ENCODE measurements around the gene ADAR. TPM values are rescaled to one million over a fixed set of nuclear protein-coding genes. Genes with fewer than 3 reads are reported as not detected.

The ADAR gene
- total RNA-seq, 2 experiments from 2014 or later = 325 to 338 TPM

GRCh38 chr1:154624746-154625643 is 17.0 kb upstream of the ADAR start:
- no peak overlapping the region for H3K27ac Mint-ChIP-seq
- peaks cover 6% of the 10 kb centered on the region for H3K9me3 Mint-ChIP-seq
- H3K36me3 Mint-ChIP-seq = peaks cover 5% of the 10 kb centered on the region
- peak overlapping the region; percentile 23 for H3K4me3 Mint-ChIP-seq
- POLR2A ChIA-PET = interaction anchor here (6.4 kb wide), 1 partner anchor 17 kb away, joined by 89 read pairs; the partner anchor contains the start of gene ADAR
- DNase-seq (no peak), ATAC-seq (ENCODE audit: low read depth) (no peak)
- H3K4me1 Mint-ChIP-seq = peaks cover 37% of the 10 kb centered on the region
- no peaks in the 10 kb centered on the region for H3K27me3 Mint-ChIP-seq

DNA sequence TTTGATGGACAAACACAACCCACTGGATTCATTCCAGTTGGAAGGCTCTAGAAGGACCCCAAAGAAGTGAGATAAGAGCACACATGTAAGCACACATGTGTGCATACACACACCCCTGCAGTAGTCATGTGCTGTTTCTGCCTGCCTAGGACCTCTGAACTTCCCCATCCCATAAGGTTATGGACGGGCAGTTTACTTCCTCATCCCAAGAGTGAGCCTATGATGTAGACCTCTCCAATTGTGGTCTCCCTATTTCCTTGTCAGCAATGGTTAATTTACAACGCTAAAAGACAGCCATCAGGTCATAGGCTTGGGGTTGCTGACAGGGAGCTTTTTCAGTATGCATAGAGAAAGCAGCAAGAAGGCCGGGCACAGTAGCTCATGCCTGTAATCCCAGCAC is 15.4 kb upstream of the ADAR start:
- Mint-ChIP-seq H3K27ac (no peak overlapping the region), H3K9me3 (no peaks in the 10 kb centered on the region), H3K4me1 (peaks cover 41% of the 10 kb centered on the region), H3K27me3 (no peaks in the 10 kb centered on the region), H3K4me3 (no peak overlapping the region), H3K36me3 (peaks cover 5% of the 10 kb centered on the region)
- ATAC-seq (ENCODE audit: low read depth) (no peak), DNase-seq (no peak)
- POLR2A ChIA-PET = interaction anchor here (1.0 to 6.4 kb wide), 2 partner anchors 15 kb away, joined by 4 to 89 read pairs; partner anchors contain the start of gene ADAR

GRCh38 chr1:154622503-154623039 is 14.6 kb upstream of the ADAR start:
- POLR2A ChIA-PET = interaction anchor here (1.0 kb wide), 1 partner anchor 14 kb away, joined by 4 read pairs; the partner anchor contains the start of gene ADAR
- DNase-seq (no peak), ATAC-seq (ENCODE audit: low read depth) (no peak)
- H3K9me3 Mint-ChIP-seq = no peaks in the 10 kb centered on the region
- no peaks in the 10 kb centered on the region for H3K27me3 Mint-ChIP-seq
- peaks cover 6% of the 10 kb centered on the region for H3K36me3 Mint-ChIP-seq
- no peak overlapping the region for H3K4me3 Mint-ChIP-seq
- no peak overlapping the region for H3K27ac Mint-ChIP-seq
- peaks cover 42% of the 10 kb centered on the region for H3K4me1 Mint-ChIP-seq

DNA sequence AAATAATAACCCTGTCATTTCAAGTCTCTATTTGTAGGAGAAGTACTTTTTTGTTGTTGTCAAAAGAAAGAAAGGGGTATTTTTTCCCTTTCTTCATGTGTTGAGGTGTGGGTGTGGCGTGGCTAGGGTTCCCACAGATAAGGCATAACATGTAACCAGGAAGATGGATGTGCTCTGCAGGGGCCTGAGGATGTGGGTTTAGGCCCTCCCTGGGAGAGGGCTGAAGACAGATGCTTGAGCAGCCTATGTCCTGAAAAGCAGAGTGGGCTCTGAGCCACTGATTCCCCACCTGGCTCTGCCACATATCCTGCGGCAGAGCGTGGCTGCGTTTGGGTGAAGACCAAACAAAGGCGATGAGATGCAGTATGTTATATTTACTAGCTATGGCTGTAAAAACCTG is 13.9 kb upstream of the ADAR start:
- POLR2A ChIA-PET = interaction anchor here (0.5 kb wide), 1 partner anchor 11 kb away, joined by 3 read pairs; no protein-coding TSS in a partner anchor
- Mint-ChIP-seq H3K36me3 (peaks cover 6% of the 10 kb centered on the region), H3K27ac (peak overlapping the region; percentile 73), H3K27me3 (no peaks in the 10 kb centered on the region), H3K4me1 (peaks cover 44% of the 10 kb centered on the region), H3K9me3 (no peaks in the 10 kb centered on the region), H3K4me3 (peak overlapping the region; percentile 48)
- peak; percentile 63 for ATAC-seq (ENCODE audit: low read depth)
- DNase-seq = no peak

GRCh38 chr1:154620751-154621150 is 12.8 kb upstream of the ADAR start:
- no peak for ATAC-seq (ENCODE audit: low read depth)
- no peak overlapping the region for H3K27ac Mint-ChIP-seq
- no peaks in the 10 kb centered on the region for H3K27me3 Mint-ChIP-seq
- no peak overlapping the region for H3K4me3 Mint-ChIP-seq
- peaks cover 46% of the 10 kb centered on the region for H3K4me1 Mint-ChIP-seq
- POLR2A ChIA-PET = interaction anchor here (0.9 to 2.3 kb wide), 2 partner anchors 11 to 12 kb away, joined by 5 to 10 read pairs; no protein-coding TSS in a partner anchor
- H3K36me3 Mint-ChIP-seq = peaks cover 6% of the 10 kb centered on the region
- H3K9me3 Mint-ChIP-seq = no peaks in the 10 kb centered on the region
- DNase-seq = no peak

DNA sequence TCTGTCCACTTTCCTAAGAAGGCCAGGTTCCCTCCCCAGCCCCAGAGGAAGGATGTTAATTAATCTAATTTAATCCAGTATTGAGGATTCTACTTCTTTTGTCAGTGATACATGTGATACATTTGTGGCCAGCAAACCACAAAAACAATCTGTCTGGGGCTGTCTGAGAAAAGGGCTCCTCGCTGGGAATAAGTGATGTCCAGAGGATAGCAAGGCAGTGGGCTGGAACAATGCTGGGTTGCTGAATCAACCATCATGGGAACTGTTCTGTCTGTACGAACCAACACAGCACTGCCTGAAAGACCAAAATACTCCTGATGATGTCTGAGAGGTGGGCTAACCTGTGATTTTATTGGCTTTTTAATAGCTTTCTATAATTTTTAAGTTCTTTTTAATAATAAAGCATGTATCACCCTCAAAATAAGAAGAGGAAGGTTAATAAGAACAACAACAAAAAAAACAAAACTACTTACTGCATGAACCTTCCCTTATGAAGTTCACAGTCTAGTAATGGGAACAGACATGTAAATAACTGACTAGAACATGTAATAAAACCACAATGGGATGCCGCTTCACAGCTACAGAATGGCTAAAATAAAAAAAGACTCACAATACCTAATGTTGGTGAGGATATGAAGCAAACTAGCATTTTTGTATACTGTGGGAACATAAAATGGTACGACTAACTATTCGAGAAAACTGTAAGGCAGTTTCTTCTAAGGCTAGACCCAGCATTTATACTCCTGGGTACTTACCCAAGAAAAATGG is 11.4 kb upstream of the ADAR start:
- Mint-ChIP-seq H3K36me3 (peaks cover 6% of the 10 kb centered on the region), H3K4me3 (no peak overlapping the region), H3K9me3 (no peaks in the 10 kb centered on the region), H3K4me1 (peaks cover 50% of the 10 kb centered on the region), H3K27ac (no peak overlapping the region), H3K27me3 (no peaks in the 10 kb centered on the region)
- no peak for DNase-seq
- no peak for ATAC-seq (ENCODE audit: low read depth)
- POLR2A ChIA-PET = interaction anchor here (2.3 kb wide), 1 partner anchor 10 kb away, joined by 10 read pairs; no protein-coding TSS in a partner anchor

- peaks cover 42% of the 10 kb centered on the region for H3K4me1 Mint-ChIP-seq
- DNase-seq (no peak), ATAC-seq (ENCODE audit: low read depth) (no peak)
- peaks cover 3% of the 10 kb centered on the region for H3K36me3 Mint-ChIP-seq
- H3K9me3 Mint-ChIP-seq = no peaks in the 10 kb centered on the region
- no peak overlapping the region for H3K4me3 Mint-ChIP-seq
- POLR2A ChIA-PET = no interaction called here
- H3K27me3 Mint-ChIP-seq = no peaks in the 10 kb centered on the region
- no peak overlapping the region for H3K27ac Mint-ChIP-seq
These were observed 8.8 kb upstream of the ADAR start for GRCh38 chr1:154616659-154617345.

DNA sequence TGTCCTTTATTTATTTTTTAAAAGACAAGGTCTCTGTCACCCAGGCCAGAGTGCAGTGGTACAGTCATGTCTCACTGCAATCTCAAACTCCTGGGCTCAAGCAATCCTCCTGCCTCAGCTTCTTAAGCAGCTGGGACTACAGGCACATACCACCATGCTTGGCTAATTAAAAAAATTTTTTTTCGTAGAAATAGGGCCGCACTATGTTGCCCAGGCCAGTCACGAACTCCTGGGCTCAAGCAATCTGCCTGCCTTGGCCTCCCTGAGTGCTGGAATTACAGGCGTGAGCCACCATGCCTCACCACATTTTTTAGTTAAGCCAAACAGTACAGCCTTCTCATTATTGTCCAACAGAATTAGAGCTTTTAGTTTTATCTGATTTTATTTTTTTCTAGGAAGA is 7.4 kb upstream of the ADAR start:
- H3K27me3 Mint-ChIP-seq = no peaks in the 10 kb centered on the region
- H3K9me3 Mint-ChIP-seq = no peaks in the 10 kb centered on the region
- H3K27ac Mint-ChIP-seq = no peak overlapping the region
- peaks cover 3% of the 10 kb centered on the region for H3K36me3 Mint-ChIP-seq
- POLR2A ChIA-PET = no interaction called here
- DNase-seq = no peak
- H3K4me1 Mint-ChIP-seq = peaks cover 48% of the 10 kb centered on the region
- H3K4me3 Mint-ChIP-seq = peak overlapping the region; percentile 58
- ATAC-seq (ENCODE audit: low read depth) = no peak

DNA sequence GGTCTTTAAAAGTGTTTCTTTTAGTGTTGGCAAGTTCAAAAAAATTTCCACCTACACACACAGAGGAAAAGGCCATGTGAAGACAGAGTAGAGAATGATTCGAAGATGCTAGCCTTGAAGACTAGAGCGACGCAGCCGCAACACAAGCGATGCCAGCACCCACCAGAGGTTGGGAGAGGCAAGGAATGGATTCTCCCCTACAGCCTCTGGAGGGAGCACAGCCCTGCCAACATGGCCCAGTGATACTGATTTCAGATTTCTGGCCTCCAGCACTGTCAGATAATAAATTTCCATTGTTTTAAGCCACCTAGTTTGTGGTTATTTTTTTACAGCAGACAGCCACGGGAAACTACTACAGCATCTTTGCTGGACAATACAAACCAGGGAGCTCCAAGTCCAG is 6.9 kb upstream of the ADAR start:
- no peaks in the 10 kb centered on the region for H3K27me3 Mint-ChIP-seq
- H3K27ac Mint-ChIP-seq = peak overlapping the region; percentile 76
- no peaks in the 10 kb centered on the region for H3K9me3 Mint-ChIP-seq
- peaks cover 51% of the 10 kb centered on the region for H3K4me1 Mint-ChIP-seq
- peaks cover 5% of the 10 kb centered on the region for H3K36me3 Mint-ChIP-seq
- peak overlapping the region; percentile 58 for H3K4me3 Mint-ChIP-seq
- ATAC-seq (ENCODE audit: low read depth) (no peak), DNase-seq (no peak)
- POLR2A ChIA-PET = no interaction called here

DNA sequence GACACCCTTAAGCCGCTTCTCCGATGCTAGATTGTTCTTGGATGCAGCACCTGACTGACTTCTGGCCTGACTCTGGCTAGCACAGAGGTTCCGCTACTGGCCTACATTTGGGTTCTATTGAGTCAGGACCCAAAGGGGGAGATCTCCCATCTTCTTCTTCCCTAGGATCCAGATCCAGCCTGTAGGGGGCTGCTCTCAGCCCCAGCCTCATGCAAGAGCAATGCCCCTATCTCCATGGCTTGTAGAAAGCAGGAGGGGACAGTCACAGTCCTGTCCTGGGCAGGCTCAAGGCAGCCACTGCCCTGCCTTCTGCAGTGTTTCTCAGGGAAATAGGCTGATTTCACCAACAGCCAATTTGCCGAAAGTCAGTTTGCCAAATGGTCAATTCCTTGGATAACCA is 6.3 kb upstream of the ADAR start:
- Mint-ChIP-seq H3K27ac (peak overlapping the region; percentile 76), H3K36me3 (peaks cover 7% of the 10 kb centered on the region), H3K9me3 (no peaks in the 10 kb centered on the region), H3K4me1 (peaks cover 52% of the 10 kb centered on the region), H3K4me3 (peak overlapping the region; percentile 58), H3K27me3 (no peaks in the 10 kb centered on the region)
- ATAC-seq (ENCODE audit: low read depth) (no peak), DNase-seq (no peak)
- POLR2A ChIA-PET = no interaction called here

GRCh38 chr1:154611150-154611862 is 3.3 kb upstream of the ADAR start:
- no peak for ATAC-seq (ENCODE audit: low read depth)
- H3K27ac Mint-ChIP-seq = peak overlapping the region; percentile 51
- POLR2A ChIA-PET = interaction anchor here (0.6 to 8.2 kb wide), 3 partner anchors 11 to 362 kb away, joined by 3 to 89 read pairs (median 3); no protein-coding TSS in a partner anchor
- no peak for DNase-seq
- H3K4me1 Mint-ChIP-seq = peaks cover 49% of the 10 kb centered on the region
- H3K27me3 Mint-ChIP-seq = no peaks in the 10 kb centered on the region
- H3K9me3 Mint-ChIP-seq = no peaks in the 10 kb centered on the region
- H3K36me3 Mint-ChIP-seq = peaks cover 15% of the 10 kb centered on the region
- no peak overlapping the region for H3K4me3 Mint-ChIP-seq

Data from activated naive CD8-positive, alpha-beta T cell treated with anti-CD3 and anti-CD28 coated beads, Interleukin-2, amount 10 ng/mL, durations not matched to agents 7 days and 5 days (primary cell).